ENCODE measurements around the gene CAB39L.
"Not testable (repeated sequence)": the region's sequence is repeated elsewhere in the genome, so short reads cannot be mapped to it uniquely, and the experiment has no call there.

The CAB39L gene

DNA sequence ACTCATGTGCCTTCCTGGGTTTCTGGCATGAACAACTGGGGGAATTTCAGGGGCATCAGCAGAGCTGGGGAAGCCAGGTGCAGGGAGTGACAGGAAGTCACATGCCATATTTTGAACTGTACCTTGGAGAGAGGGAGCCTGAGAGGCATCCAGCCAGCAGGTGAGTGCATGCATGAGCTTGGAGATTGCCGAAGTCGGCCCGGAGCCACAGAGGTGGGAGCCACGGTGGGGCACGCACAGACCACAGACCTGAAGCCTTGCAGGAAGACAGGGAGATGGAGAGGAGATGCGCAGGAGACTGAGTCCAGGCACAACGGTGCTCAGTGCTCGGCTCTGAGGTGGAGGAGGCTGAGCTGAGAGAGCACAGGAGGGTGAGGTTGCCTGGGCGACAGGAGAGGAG lies 141.0 kb downstream of the CAB39L start:
- TF ChIP-seq POU2F2 (IDR thresholded peaks at IDR 0.05; ENCODE audit: low read depth, low read length) = no peak
- DNase-seq (ENCODE audit: insufficient read length, low spot score) (no peak), FAIRE-seq (no peak)

- DNase-seq (ENCODE audit: insufficient read length, low spot score) (no peak), FAIRE-seq (peak; percentile 84)
- TF ChIP-seq PAX5 (IDR thresholded peaks at IDR 0.05; ENCODE audit: insufficient read depth, low read length, severe bottlenecking) (no peak), SPI1 (IDR thresholded peaks at IDR 0.05; ENCODE audit: low read depth, low read length) (no peak), POLR2AphosphoS5 (IDR thresholded peaks at IDR 0.05; ENCODE audit: low read depth, low read length) (no peak), POLR2A (IDR thresholded peaks at IDR 0.05; ENCODE audit: low read depth, low read length) (no peak), POU2F2 (IDR thresholded peaks at IDR 0.05; ENCODE audit: low read depth, low read length) (no peak), TAF1 (IDR thresholded peaks at IDR 0.05; ENCODE audit: low read depth, low read length) (no peak)
Measured at GRCh38 chr13:49302222-49302621, 141.6 kb downstream of the CAB39L start.

- no peak for TF ChIP-seq POLR2A (IDR thresholded peaks at IDR 0.05; ENCODE audit: low read depth, low read length)
- TF ChIP-seq PAX5 (IDR thresholded peaks at IDR 0.05; ENCODE audit: insufficient read depth, low read length, severe bottlenecking) = no peak
- 0 out of 2 replicates have a peak, but pooled peaks have one; percentile 31 for TF ChIP-seq POU2F2 (IDR thresholded peaks at IDR 0.05; ENCODE audit: low read depth, low read length)
- TF ChIP-seq SPI1 (IDR thresholded peaks at IDR 0.05; ENCODE audit: low read depth, low read length) = 0 out of 2 replicates have a peak, but pooled peaks have one; percentile 2
- peak; percentile 60 for DNase-seq (ENCODE audit: insufficient read length, low spot score)
- FAIRE-seq = peak; percentile 94
Measured at GRCh38 chr13:49300739-49301589, 142.9 kb downstream of the CAB39L start.

- no peak for TF ChIP-seq SPI1 (IDR thresholded peaks at IDR 0.05; ENCODE audit: low read depth, low read length)
- no peak for TF ChIP-seq TAF1 (IDR thresholded peaks at IDR 0.05; ENCODE audit: low read depth, low read length)
- no peak for TF ChIP-seq POLR2A (IDR thresholded peaks at IDR 0.05; ENCODE audit: low read depth, low read length)
- TF ChIP-seq POLR2AphosphoS5 (IDR thresholded peaks at IDR 0.05; ENCODE audit: low read depth, low read length) = no peak
- no peak for TF ChIP-seq PAX5 (IDR thresholded peaks at IDR 0.05; ENCODE audit: insufficient read depth, low read length, severe bottlenecking)
- TF ChIP-seq POU2F2 (IDR thresholded peaks at IDR 0.05; ENCODE audit: low read depth, low read length) = no peak
- FAIRE-seq = no peak
- DNase-seq (ENCODE audit: insufficient read length, low spot score) = no peak
Measured at GRCh38 chr13:49300276-49300675, 143.6 kb downstream of the CAB39L start.

GRCh38 chr13:49298903-49299605 lies 144.8 kb downstream of the CAB39L start:
- no peak for TF ChIP-seq TAF1 (IDR thresholded peaks at IDR 0.05; ENCODE audit: low read depth, low read length)
- no peak for TF ChIP-seq PAX5 (IDR thresholded peaks at IDR 0.05; ENCODE audit: insufficient read depth, low read length, severe bottlenecking)
- DNase-seq (ENCODE audit: insufficient read length, low spot score) (no peak), FAIRE-seq (no peak)

DNA sequence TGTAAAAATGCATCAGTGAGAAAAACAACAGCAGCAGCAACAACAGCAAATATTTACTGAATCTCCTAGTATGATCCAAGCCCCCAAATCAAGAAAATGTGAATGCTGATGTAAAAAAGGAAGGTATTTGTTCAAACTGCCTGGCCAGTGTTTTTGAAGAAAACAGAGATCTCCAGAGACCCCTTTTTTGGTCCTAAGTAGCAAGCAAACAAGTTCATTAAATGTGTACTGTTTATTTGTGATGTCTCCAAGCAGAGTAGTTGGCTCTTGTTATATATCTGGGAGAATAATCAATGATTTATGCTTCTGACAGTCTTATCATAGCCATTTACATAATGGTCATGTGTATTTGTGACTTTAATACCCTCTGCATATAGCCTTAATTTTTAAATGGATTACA lies 145.4 kb downstream of the CAB39L start:
- no peak for FAIRE-seq
- no peak for DNase-seq (ENCODE audit: insufficient read length, low spot score)
- TF ChIP-seq POLR2AphosphoS5 (IDR thresholded peaks at IDR 0.05; ENCODE audit: low read depth, low read length) (no peak), POLR2A (IDR thresholded peaks at IDR 0.05; ENCODE audit: low read depth, low read length) (no peak), POU2F2 (IDR thresholded peaks at IDR 0.05; ENCODE audit: low read depth, low read length) (no peak), SPI1 (IDR thresholded peaks at IDR 0.05; ENCODE audit: low read depth, low read length) (no peak), PAX5 (IDR thresholded peaks at IDR 0.05; ENCODE audit: insufficient read depth, low read length, severe bottlenecking) (no peak), TAF1 (IDR thresholded peaks at IDR 0.05; ENCODE audit: low read depth, low read length) (no peak)

DNA sequence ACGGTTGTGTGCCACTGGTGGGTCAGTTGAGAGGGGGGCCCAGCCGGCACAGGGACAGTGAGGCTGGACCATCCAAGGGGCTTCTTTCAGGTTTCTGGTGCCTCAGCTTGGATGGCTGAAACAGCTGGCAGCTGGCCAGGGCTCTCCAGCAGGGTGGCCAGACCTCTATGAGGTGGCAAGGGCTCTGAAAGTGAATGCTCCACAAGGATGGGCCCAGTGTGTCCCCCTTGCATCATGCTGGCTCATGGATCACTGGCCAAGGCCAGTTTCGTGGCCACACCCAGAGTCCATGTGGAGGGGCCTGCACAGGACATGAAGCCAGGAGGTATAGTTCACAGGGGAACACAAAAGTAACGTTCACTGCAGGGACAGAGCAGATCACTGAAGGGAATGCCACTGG lies 146.5 kb downstream of the CAB39L start:
- TF ChIP-seq POLR2AphosphoS5 (IDR thresholded peaks at IDR 0.05; ENCODE audit: low read depth, low read length) (no peak), POU2F2 (IDR thresholded peaks at IDR 0.05; ENCODE audit: low read depth, low read length) (no peak), POLR2A (IDR thresholded peaks at IDR 0.05; ENCODE audit: low read depth, low read length) (no peak), PAX5 (IDR thresholded peaks at IDR 0.05; ENCODE audit: insufficient read depth, low read length, severe bottlenecking) (no peak), TAF1 (IDR thresholded peaks at IDR 0.05; ENCODE audit: low read depth, low read length) (no peak), SPI1 (IDR thresholded peaks at IDR 0.05; ENCODE audit: low read depth, low read length) (no peak)

DNA sequence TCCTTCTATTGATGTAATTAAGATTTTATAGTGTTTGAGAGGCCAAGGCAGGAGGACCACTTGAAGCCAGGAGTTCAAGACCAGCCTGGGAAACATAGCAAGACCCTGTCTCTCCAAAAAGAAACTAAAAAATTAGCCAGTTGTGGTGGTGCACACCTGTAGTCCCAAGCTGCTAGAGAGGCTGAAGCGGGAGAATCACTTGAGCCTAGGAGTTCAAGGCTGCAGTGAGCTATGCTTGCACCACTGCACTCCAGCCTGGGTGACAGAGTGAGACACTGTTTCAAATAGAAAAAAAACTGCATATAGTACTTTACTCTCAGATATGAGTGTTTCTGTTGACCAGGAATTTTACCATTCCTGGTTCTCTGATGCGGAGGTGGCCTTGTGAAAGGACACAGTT lies 147.2 kb downstream of the CAB39L start:
- FAIRE-seq = no peak
- TF ChIP-seq POLR2AphosphoS5 (IDR thresholded peaks at IDR 0.05; ENCODE audit: low read depth, low read length) (no peak), PAX5 (IDR thresholded peaks at IDR 0.05; ENCODE audit: insufficient read depth, low read length, severe bottlenecking) (no peak), TAF1 (IDR thresholded peaks at IDR 0.05; ENCODE audit: low read depth, low read length) (no peak), POU2F2 (IDR thresholded peaks at IDR 0.05; ENCODE audit: low read depth, low read length) (no peak), SPI1 (IDR thresholded peaks at IDR 0.05; ENCODE audit: low read depth, low read length) (no peak), POLR2A (IDR thresholded peaks at IDR 0.05; ENCODE audit: low read depth, low read length) (no peak)
- no peak for DNase-seq (ENCODE audit: insufficient read length, low spot score)

More for the DNA sequence above, 146.5 kb downstream of the CAB39L start:
- DNase-seq (ENCODE audit: insufficient read length, low spot score) (no peak), FAIRE-seq (no peak)

- DNase-seq (ENCODE audit: insufficient read length, low spot score) (no peak), FAIRE-seq (no peak)
- TF ChIP-seq POLR2AphosphoS5 (IDR thresholded peaks at IDR 0.05; ENCODE audit: low read depth, low read length) (no peak), PAX5 (IDR thresholded peaks at IDR 0.05; ENCODE audit: insufficient read depth, low read length, severe bottlenecking) (no peak), POU2F2 (IDR thresholded peaks at IDR 0.05; ENCODE audit: low read depth, low read length) (no peak), SPI1 (IDR thresholded peaks at IDR 0.05; ENCODE audit: low read depth, low read length) (no peak), TAF1 (IDR thresholded peaks at IDR 0.05; ENCODE audit: low read depth, low read length) (no peak), POLR2A (IDR thresholded peaks at IDR 0.05; ENCODE audit: low read depth, low read length) (no peak)
Measured at GRCh38 chr13:49295244-49295643, 148.6 kb downstream of the CAB39L start.

DNA sequence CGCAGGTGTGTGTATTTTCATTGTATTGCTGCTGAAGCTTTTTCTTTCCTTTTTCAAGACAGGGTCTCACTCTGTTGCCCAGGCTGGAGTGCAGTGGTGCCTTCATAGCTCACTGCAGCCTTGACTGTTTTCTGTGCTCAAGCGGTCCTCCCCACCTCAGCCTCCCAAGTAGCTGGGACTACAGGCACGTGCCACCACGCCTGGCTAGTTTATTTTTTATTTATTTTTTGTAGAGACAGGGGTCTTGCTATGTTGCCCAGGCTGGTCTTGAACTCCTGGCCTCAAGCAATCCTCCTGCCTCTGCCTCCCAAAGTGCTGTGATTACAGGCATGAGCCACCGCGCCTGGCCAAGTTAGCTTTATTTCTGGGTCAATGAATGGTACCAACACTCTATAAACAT lies 149.1 kb downstream of the CAB39L start:
- not testable (repeated sequence) for FAIRE-seq; DNase-seq (ENCODE audit: insufficient read length, low spot score)
